ENCODE data around the gene LRP2.
A peak's percentile ranks its signal among the peaks of the same experiment; 100 is the strongest.

Gene LRP2

GRCh38 chr2:169093535-169093934 is 268.8 kb downstream of the LRP2 start:
- TF ChIP-seq EGR1 (IDR thresholded peaks at IDR 0.05) (no peak), USF1 (IDR thresholded peaks at IDR 0.05) (no peak), TAF1 (IDR thresholded peaks at IDR 0.05; ENCODE audit: low read depth) (no peak), YY1 (IDR thresholded peaks at IDR 0.05; ENCODE audit: low read depth) (no peak), NFIC (IDR thresholded peaks at IDR 0.05) (no peak), CREB1 (IDR thresholded peaks at IDR 0.05; ENCODE audit: low read depth) (no peak), CEBPB (IDR thresholded peaks at IDR 0.05) (no peak), MAX (IDR thresholded peaks at IDR 0.05) (no peak), RAD21 (IDR thresholded peaks at IDR 0.05; ENCODE audit: low read depth) (no peak), FOXM1 (IDR thresholded peaks at IDR 0.05; ENCODE audit: borderline replicate concordance, low read depth) (no peak), TEAD4 (IDR thresholded peaks at IDR 0.05) (no peak), TCF12 (IDR thresholded peaks at IDR 0.05; ENCODE audit: low read depth) (no peak), ZBTB7A (IDR thresholded peaks at IDR 0.05; ENCODE audit: low read depth) (no peak), REST (IDR thresholded peaks at IDR 0.05; ENCODE audit: low read depth) (no peak), EP300 (IDR thresholded peaks at IDR 0.05; ENCODE audit: borderline replicate concordance) (no peak)

- no peak for TF ChIP-seq ZBTB7A (IDR thresholded peaks at IDR 0.05; ENCODE audit: low read depth)
- TF ChIP-seq EP300 (IDR thresholded peaks at IDR 0.05; ENCODE audit: borderline replicate concordance), result peak; percentile 42; the same call in 1 of the 2 replicates
- peak; percentile 92 for TF ChIP-seq CEBPB (IDR thresholded peaks at IDR 0.05)
- TF ChIP-seq CREB1 (IDR thresholded peaks at IDR 0.05; ENCODE audit: low read depth), result no peak
- no peak for TF ChIP-seq EGR1 (IDR thresholded peaks at IDR 0.05)
- no peak for TF ChIP-seq TAF1 (IDR thresholded peaks at IDR 0.05; ENCODE audit: low read depth)
- TF ChIP-seq REST (IDR thresholded peaks at IDR 0.05; ENCODE audit: low read depth), result no peak
- no peak for TF ChIP-seq YY1 (IDR thresholded peaks at IDR 0.05; ENCODE audit: low read depth)
- TF ChIP-seq MAX (IDR thresholded peaks at IDR 0.05), result 0 out of 2 replicates have a peak, but pooled peaks have one; percentile 9
- TF ChIP-seq USF1 (IDR thresholded peaks at IDR 0.05), result no peak
- peak; percentile 65 for TF ChIP-seq NFIC (IDR thresholded peaks at IDR 0.05)
- no peak for TF ChIP-seq RAD21 (IDR thresholded peaks at IDR 0.05; ENCODE audit: low read depth)
- TF ChIP-seq FOXM1 (IDR thresholded peaks at IDR 0.05; ENCODE audit: borderline replicate concordance, low read depth), result no peak
- TF ChIP-seq TEAD4 (IDR thresholded peaks at IDR 0.05), result peak; percentile 7; the same call in 1 of the 2 replicates
- peak; percentile 59 for TF ChIP-seq TCF12 (IDR thresholded peaks at IDR 0.05; ENCODE audit: low read depth)
Observed at GRCh38 chr2:169091761-169092519, 270.4 kb downstream of the LRP2 start.

GRCh38 chr2:169091256-169091655 is 271.1 kb downstream of the LRP2 start:
- TF ChIP-seq CREB1 (IDR thresholded peaks at IDR 0.05; ENCODE audit: low read depth) (no peak), NFIC (IDR thresholded peaks at IDR 0.05) (no peak), CEBPB (IDR thresholded peaks at IDR 0.05) (no peak), ZBTB7A (IDR thresholded peaks at IDR 0.05; ENCODE audit: low read depth) (no peak), TCF12 (IDR thresholded peaks at IDR 0.05; ENCODE audit: low read depth) (no peak), YY1 (IDR thresholded peaks at IDR 0.05; ENCODE audit: low read depth) (no peak)

GRCh38 chr2:169090133-169090820 is 272.1 kb downstream of the LRP2 start:
- TF ChIP-seq USF1 (IDR thresholded peaks at IDR 0.05) (no peak), CREB1 (IDR thresholded peaks at IDR 0.05; ENCODE audit: low read depth) (no peak)

- TF ChIP-seq CEBPB (IDR thresholded peaks at IDR 0.05) (no peak), REST (IDR thresholded peaks at IDR 0.05; ENCODE audit: low read depth) (no peak)
Observed at GRCh38 chr2:169089182-169089581, 273.2 kb downstream of the LRP2 start.

All from Ishikawa (cell line).